ENCODE results near the gene BCL6. TPM values are rescaled to one million over a fixed set of nuclear protein-coding genes. Genes with fewer than 3 reads are reported as not detected.

Gene BCL6
- total and polyA plus RNA-seq, 2 of the 8 experiments (the other 6 are each of a cell fraction or from before 2014, with no cell fraction given): 5.7 to 10.4 TPM

- WGBS, 2 experiments (ENCODE audit: extremely low coverage in 1 of 2, insufficient coverage in 1 of 2, insufficient read length in 1 of 2, insufficient replicate concordance in 2 of 2, low coverage in 1 of 2, low lambda C conversion rate in 2 of 2, missing lambda C conversion rate in 1 of 2): 35% methylated on average over 5 of the region's 5 CpGs; no CpG with 5 or more reads in 1 of the 2 experiments
- Histone ChIP-seq H2BK15ac (ENCODE audit: low read length) (no peak overlapping the region), H4K5ac (ENCODE audit: insufficient read length, low read depth, low read length) (no peak overlapping the region), H3K4ac (replicated peaks; ENCODE audit: insufficient read length, low read depth, low read length) (no peak overlapping the region), H2BK12ac (ENCODE audit: low read depth, low read length) (0 out of 2 replicates have a peak overlapping the region, but pooled peaks have one; percentile 9), H3K56ac (replicated peaks; ENCODE audit: insufficient read length, low read depth, low read length) (no peak overlapping the region), H2BK20ac (ENCODE audit: low read length) (peak overlapping the region; percentile 3; the same call in 1 of the 2 replicates), H2BK120ac (replicated peaks; ENCODE audit: low read depth, low read length) (no peak overlapping the region), H2BK5ac (ENCODE audit: low read depth, low read length) (no peak overlapping the region; the same call in 1 of the 2 replicates), H3K23me2 (ENCODE audit: low read depth, low read length) (no peaks in the 10 kb centered on the region), H3K18ac (ENCODE audit: extremely low read depth, low read length) (no peak overlapping the region; the same call in 1 of the 2 replicates), H3K79me1 (ENCODE audit: low read depth, low read length) (no peaks in the 10 kb centered on the region), H3K36me3 (ENCODE audit: control insufficient read depth in 2 of 4, insufficient read depth in 4 of 4, low read length in 3 of 4) (no peaks in the 10 kb centered on the region), H3K27ac (ENCODE audit: low read depth, low read length) (no peak overlapping the region), H4K8ac (ENCODE audit: extremely low read depth, insufficient read depth, low read length) (no peak overlapping the region), H3K79me2 (ENCODE audit: control insufficient read depth in 1 of 2, insufficient read depth in 2 of 2, low read length in 2 of 2) (no peaks in the 10 kb centered on the region), H2AK5ac (ENCODE audit: low read depth, low read length) (no peak overlapping the region), H3K27me3 (replicated peaks in 1 of 4; ENCODE audit: control insufficient read depth in 3 of 4, extremely low read depth in 1 of 4, insufficient read depth in 3 of 4, low read length in 3 of 4) (peaks cover 0 to 3% (median 0%) of the 10 kb centered on the region in 4 experiments; a peak in 1 of 7 replicates), H3K4me3 (ENCODE audit: extremely low read depth in 1 of 4, insufficient read depth in 2 of 4, low read depth in 3 of 4, low read length in 4 of 4) (no peak overlapping the region), H3K23ac (ENCODE audit: insufficient read length) (no peak overlapping the region), H3K9me3 (ENCODE audit: insufficient read depth in 2 of 2, low read depth in 1 of 2, low read length in 1 of 2) (no peaks in the 10 kb centered on the region), H2AFZ (ENCODE audit: low read length) (no peak overlapping the region), H4K91ac (replicated peaks; ENCODE audit: insufficient read length, low read length) (no peak overlapping the region), H3K4me1 (replicated peaks in 1 of 4; ENCODE audit: control insufficient read depth in 3 of 4, insufficient read depth in 4 of 4, low read length in 3 of 4) (no peaks in the 10 kb centered on the region; a peak in 1 of 7 replicates), H4K20me1 (replicated peaks in 1 of 2; ENCODE audit: control insufficient read depth in 1 of 2, insufficient read depth in 2 of 2, low read length in 2 of 2) (no peaks in the 10 kb centered on the region), H3K14ac (ENCODE audit: insufficient read length) (no peak overlapping the region), H3K9ac (replicated peaks in 1 of 4; ENCODE audit: extremely low read depth in 1 of 4, low read depth in 3 of 4, low read length in 3 of 4) (no peak overlapping the region), H3K4me2 (ENCODE audit: insufficient read depth in 1 of 2, low read depth in 2 of 2, low read length in 2 of 2) (no peak overlapping the region)
- TF ChIP-seq BACH1 (IDR thresholded peaks at IDR 0.05; ENCODE audit: low read length): no peak
- TF ChIP-seq CTCF (IDR thresholded peaks at IDR 0.05; ENCODE audit: control extremely low read depth in 1 of 3, insufficient read depth in 1 of 3, low read depth in 1 of 3, low read length in 3 of 3): peak; percentile 34 to 88 (median 72)
- peak; percentile 24; the same call in 1 of the 2 replicates for TF ChIP-seq EGR1 (IDR thresholded peaks at IDR 0.05; ENCODE audit: borderline replicate concordance, low read depth, low read length)
- peak; percentile 96 to 97 for TF ChIP-seq RAD21 (IDR thresholded peaks at IDR 0.05 in 1 of 2, conservative IDR thresholded peaks at IDR 0.05 in 1 of 2; ENCODE audit: low read depth in 2 of 2, low read length in 2 of 2)
- TF ChIP-seq YY1 (IDR thresholded peaks at IDR 0.05; ENCODE audit: low read depth, low read length): 0 out of 2 replicates have a peak, but pooled peaks have one; percentile 38
- POLR2A ChIA-PET (ENCODE audit: partially characterized antibody): interaction anchor here (1.5 to 1.6 kb wide), 2 partner anchors 360 to 464 kb away, joined by 3 to 19 read pairs; no protein-coding TSS in a partner anchor
- FAIRE-seq: peak; percentile 57
- CTCF ChIA-PET (ENCODE audit: partially characterized antibody): interaction anchor here (0.6 to 20.1 kb wide), 85 partner anchors 9 to 1056 kb away, joined by 3 to 947 read pairs (median 6); partner anchors contain the start of genes RPL39L, RTP2, RTP4 and SST
- peak in 1 of 2 experiments; percentile 71 for DNase-seq (ENCODE audit: low read depth in 1 of 2, low spot score in 2 of 2)
Measured at GRCh38 chr3:187678726-187679268, 66.5 kb downstream of the BCL6 start.
